ENCODE results near the gene CD300H. TPM values are rescaled to one million over a fixed set of nuclear protein-coding genes. Genes with fewer than 3 reads are reported as not detected.
A peak's percentile ranks its signal among the peaks of the same experiment; 100 is the strongest.

The CD300H gene
- total RNA-seq, 1 donor from 2014 or later, result not detected

DNA sequence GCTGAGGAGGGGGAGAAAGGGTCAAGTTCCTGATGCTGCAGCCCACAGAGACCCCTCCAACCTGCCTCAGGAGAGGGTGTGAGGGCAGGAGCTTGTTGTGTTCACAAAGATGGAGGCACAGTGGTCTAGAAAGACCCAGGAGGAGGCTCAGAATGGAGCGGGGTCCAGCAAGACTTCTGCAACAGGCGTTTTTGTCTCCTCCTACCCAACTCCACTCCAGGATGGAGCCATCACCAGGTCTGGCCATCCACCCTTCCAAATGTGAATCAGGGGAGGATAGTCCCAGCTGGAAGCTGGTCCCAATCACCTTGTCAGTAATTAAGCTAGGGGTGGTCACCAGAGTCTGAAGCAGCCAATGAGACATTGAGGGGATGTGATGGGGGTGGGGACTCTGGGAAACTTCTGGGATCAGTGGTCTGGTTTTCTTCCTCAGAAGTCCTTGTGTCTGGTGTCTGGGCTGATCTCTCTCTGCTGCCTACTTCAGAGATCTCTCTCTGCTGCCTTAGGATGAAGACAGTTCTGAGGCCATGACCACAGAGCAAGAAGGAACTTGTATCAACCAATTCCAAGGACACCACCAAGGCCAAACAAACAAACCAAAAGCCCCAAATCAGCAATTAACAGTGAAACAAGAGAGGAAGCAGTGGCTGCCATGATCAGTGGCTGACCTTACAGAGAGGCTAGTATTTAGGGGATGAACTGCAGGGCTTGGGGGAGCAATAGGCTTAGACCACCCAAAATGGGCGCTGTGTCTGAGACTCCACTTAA is 50.6 kb downstream of the CD300H start:
- Histone ChIP-seq H3K36me3 (ENCODE audit: control insufficient read depth, insufficient read depth, low read length) (no peaks in the 10 kb centered on the region), H3K4me3 (ENCODE audit: low read depth, low read length) (no peak overlapping the region)

GRCh38 chr17:74515941-74516340 is 51.4 kb downstream of the CD300H start:
- no peak for DNase-seq (ENCODE audit: low read depth)
- TF ChIP-seq CTCF (IDR thresholded peaks at IDR 0.05; ENCODE audit: insufficient read depth, low read length, poor library complexity, severe bottlenecking), result no peak
- no peaks in the 10 kb centered on the region for H3K36me3 ChIP-seq (ENCODE audit: control insufficient read depth, insufficient read depth, low read length)
- no peak overlapping the region for H3K4me3 ChIP-seq (ENCODE audit: low read depth, low read length)
- H3K27me3 ChIP-seq (ENCODE audit: control insufficient read depth, insufficient read depth, low read length), result no peaks in the 10 kb centered on the region

More for the DNA sequence above, 50.6 kb downstream of the CD300H start:
- no peaks in the 10 kb centered on the region for H3K27me3 ChIP-seq (ENCODE audit: control insufficient read depth, insufficient read depth, low read length)
- no peak for TF ChIP-seq CTCF (IDR thresholded peaks at IDR 0.05; ENCODE audit: insufficient read depth, low read length, poor library complexity, severe bottlenecking)
- no peak for DNase-seq (ENCODE audit: low read depth)

GRCh38 chr17:74514632-74515334 is 52.5 kb downstream of the CD300H start:
- H3K27me3 ChIP-seq (ENCODE audit: control insufficient read depth, insufficient read depth, low read length), result no peaks in the 10 kb centered on the region
- no peaks in the 10 kb centered on the region for H3K36me3 ChIP-seq (ENCODE audit: control insufficient read depth, insufficient read depth, low read length)
- no peak for DNase-seq (ENCODE audit: low read depth)
- no peak overlapping the region for H3K4me3 ChIP-seq (ENCODE audit: low read depth, low read length)
- TF ChIP-seq CTCF (IDR thresholded peaks at IDR 0.05; ENCODE audit: insufficient read depth, low read length, poor library complexity, severe bottlenecking), result no peak

- Histone ChIP-seq H3K36me3 (ENCODE audit: control insufficient read depth, insufficient read depth, low read length) (no peaks in the 10 kb centered on the region), H3K27me3 (ENCODE audit: control insufficient read depth, insufficient read depth, low read length) (no peaks in the 10 kb centered on the region), H3K4me3 (ENCODE audit: low read depth, low read length) (no peak overlapping the region)
- TF ChIP-seq CTCF (IDR thresholded peaks at IDR 0.05; ENCODE audit: insufficient read depth, low read length, poor library complexity, severe bottlenecking), result no peak
- DNase-seq (ENCODE audit: low read depth), result no peak
Observed at GRCh38 chr17:74513987-74514631, 53.2 kb downstream of the CD300H start.

DNA sequence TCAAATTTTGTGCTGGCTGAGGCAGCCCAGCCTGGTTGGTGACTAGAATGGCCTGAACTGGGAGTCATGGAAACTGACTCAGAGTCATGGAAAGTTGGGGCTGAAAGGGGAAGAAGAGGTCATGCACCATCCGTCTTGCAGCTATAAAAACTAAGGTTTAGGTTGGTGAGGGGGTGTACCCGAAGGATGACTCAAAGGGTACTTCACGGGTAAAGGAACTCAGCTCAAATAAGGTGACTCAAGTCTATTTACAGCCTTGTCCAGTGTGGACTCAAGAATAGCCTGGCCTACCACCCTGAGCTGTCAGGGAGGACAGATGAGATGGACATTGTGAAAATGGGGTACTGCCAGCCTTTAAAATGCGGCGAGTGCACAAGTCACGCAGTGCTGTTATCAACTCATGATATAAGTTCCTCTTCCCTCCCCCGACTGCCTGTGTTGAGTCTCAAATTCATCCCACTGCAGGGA is 54.7 kb downstream of the CD300H start:
- Histone ChIP-seq H3K27me3 (ENCODE audit: control insufficient read depth, insufficient read depth, low read length) (no peaks in the 10 kb centered on the region), H3K36me3 (ENCODE audit: control insufficient read depth, insufficient read depth, low read length) (no peaks in the 10 kb centered on the region), H3K4me3 (ENCODE audit: low read depth, low read length) (no peak overlapping the region)
- TF ChIP-seq CTCF (IDR thresholded peaks at IDR 0.05; ENCODE audit: insufficient read depth, low read length, poor library complexity, severe bottlenecking), result no peak
- DNase-seq (ENCODE audit: low read depth), result peak; percentile 65
